HepG2 (cell line): Measurements from ENCODE around the gene SLC26A5. TPM values are rescaled to one million over a fixed set of nuclear protein-coding genes. Genes with fewer than 3 reads are reported as not detected.

Experiments
- CBX1 ChIP-seq: IDR thresholded peaks from one replicate; pipeline ENCODE4 v1.6.1; 2016; ENCODE audit warnings: antibody characterized with exemption, low read depth
- CBX5 ChIP-seq: sonication (generic); formaldehyde crosslinking; IDR thresholded peaks from 2 replicates; pipeline ENCODE4 v1.4.0; 2020; ENCODE audit warnings: missing genetic modification reagents, borderline replicate concordance
- CREM ChIP-seq, 2 experiments: sonication (generic) in 1 of 2; formaldehyde crosslinking in 1 of 2; IDR thresholded peaks; 2 replicates each; pipeline versions ENCODE4 v1.4.0 to v1.6.1; 2016 to 2020; ENCODE audit warnings: antibody characterized with exemption in 1 of 2, mild to moderate bottlenecking in 1 of 2, missing genetic modification reagents in 1 of 2
- ELF4 ChIP-seq: sonication (generic); formaldehyde crosslinking; IDR thresholded peaks from 2 replicates; pipeline ENCODE4 v1.5.0; 2020; ENCODE audit warnings: missing genetic modification reagents, mild to moderate bottlenecking, moderate library complexity, borderline replicate concordance
- HNRNPK ChIP-seq: fragments of 200-400 bp; formaldehyde crosslinking; IDR thresholded peaks from 2 replicates; pipeline ENCODE4 v1.6.1; 2018; ENCODE audit warnings: low read length, low read depth, moderate library complexity, mild to moderate bottlenecking; ENCODE audit not compliant: poor library complexity, severe bottlenecking
- KMT2B ChIP-seq: IDR thresholded peaks from 2 replicates; pipeline ENCODE4 v1.6.1; 2016; ENCODE audit warnings: missing genetic modification reagents, missing compliant biosample characterization
- NCOA1 ChIP-seq: sonication (generic); formaldehyde crosslinking; IDR thresholded peaks from 2 replicates; pipeline ENCODE4 v1.9.0; 2021; ENCODE audit warnings: missing genetic modification reagents
- ZNF468 ChIP-seq: sonication (generic); formaldehyde crosslinking; IDR thresholded peaks from 2 replicates; pipeline ENCODE4 v1.8.0; 2022; ENCODE audit warnings: mild to moderate bottlenecking, moderate library complexity, missing genetic modification reagents
- ZNF484 ChIP-seq: sonication (generic); formaldehyde crosslinking; IDR thresholded peaks from 2 replicates; pipeline ENCODE4 v1.5.1; 2020; ENCODE audit warnings: mild to moderate bottlenecking, low read depth, missing genetic modification reagents, borderline replicate concordance
- ZNF547 ChIP-seq: sonication (generic); formaldehyde crosslinking; IDR thresholded peaks from 2 replicates; pipeline ENCODE4 v1.5.1; 2020; ENCODE audit warnings: mild to moderate bottlenecking, missing genetic modification reagents
- polyA plus RNA-seq, 8 experiments: library from polyadenylated mRNA; depleted of rRNA in 3 of 8; stranded (reverse) in 7 of 8; unstranded in 1 of 8; fragments of >200 nt; fragmentation: Illumina TruSeq in 4 of 8; extraction: Trizol in 4 of 8; gene quantifications; 2 replicates each; pipeline versions ENCODE4 v1.2.1 to v1.2.3, GENCODE V29; 2011 to 2016; ENCODE audit warnings: low read depth in 4 of 8, missing spikeins in 1 of 8, mixed read lengths in 1 of 8; ENCODE audit not compliant: insufficient read depth in 1 of 8
- total RNA-seq, 5 experiments: library from RNA; depleted of rRNA; stranded (reverse); fragments of >200 nt; fragmentation: Illumina TruSeq; extraction: Trizol; gene quantifications; 2 replicates each; pipeline ENCODE4 v1.2.3, GENCODE V29; 2016; ENCODE audit warnings: low read depth in 1 of 5
- TF ChIP-seq, protein P1 (sequence below): sonication (generic); formaldehyde crosslinking; IDR thresholded peaks from 2 replicates; pipeline ENCODE4 v1.4.0; 2020; ENCODE audit warnings: missing genetic modification reagents
- TF ChIP-seq, protein P2 (sequence below): sonication (generic); formaldehyde crosslinking; IDR thresholded peaks from 2 replicates; pipeline ENCODE4 v1.5.0; 2020; ENCODE audit warnings: mild to moderate bottlenecking, missing genetic modification reagents
- TF ChIP-seq, protein P3 (sequence below): sonication (generic); formaldehyde crosslinking; IDR thresholded peaks from 2 replicates; pipeline ENCODE4 v1.4.0; 2020; ENCODE audit warnings: missing genetic modification reagents, borderline replicate concordance
- TF ChIP-seq, protein P4 (sequence below): IDR thresholded peaks from 2 replicates; pipeline ENCODE4 v1.6.1; 2016; ENCODE audit warnings: missing compliant biosample characterization, missing genetic modification reagents, borderline replicate concordance
- TF ChIP-seq, protein P5 (sequence below): sonication (generic); formaldehyde crosslinking; IDR thresholded peaks from 2 replicates; pipeline ENCODE4 v1.4.0; 2020; ENCODE audit warnings: missing genetic modification reagents
- TF ChIP-seq, protein P6 (sequence below): sonication (generic); formaldehyde crosslinking; IDR thresholded peaks from 2 replicates; pipeline ENCODE4 v1.4.0; 2020; ENCODE audit warnings: mild to moderate bottlenecking, missing genetic modification reagents

The SLC26A5 gene
- total and polyA plus RNA-seq, 2 of the 13 experiments (the other 11 are each of a cell fraction or from before 2014, with no cell fraction given): 0.08 to 0.11 TPM

DNA sequence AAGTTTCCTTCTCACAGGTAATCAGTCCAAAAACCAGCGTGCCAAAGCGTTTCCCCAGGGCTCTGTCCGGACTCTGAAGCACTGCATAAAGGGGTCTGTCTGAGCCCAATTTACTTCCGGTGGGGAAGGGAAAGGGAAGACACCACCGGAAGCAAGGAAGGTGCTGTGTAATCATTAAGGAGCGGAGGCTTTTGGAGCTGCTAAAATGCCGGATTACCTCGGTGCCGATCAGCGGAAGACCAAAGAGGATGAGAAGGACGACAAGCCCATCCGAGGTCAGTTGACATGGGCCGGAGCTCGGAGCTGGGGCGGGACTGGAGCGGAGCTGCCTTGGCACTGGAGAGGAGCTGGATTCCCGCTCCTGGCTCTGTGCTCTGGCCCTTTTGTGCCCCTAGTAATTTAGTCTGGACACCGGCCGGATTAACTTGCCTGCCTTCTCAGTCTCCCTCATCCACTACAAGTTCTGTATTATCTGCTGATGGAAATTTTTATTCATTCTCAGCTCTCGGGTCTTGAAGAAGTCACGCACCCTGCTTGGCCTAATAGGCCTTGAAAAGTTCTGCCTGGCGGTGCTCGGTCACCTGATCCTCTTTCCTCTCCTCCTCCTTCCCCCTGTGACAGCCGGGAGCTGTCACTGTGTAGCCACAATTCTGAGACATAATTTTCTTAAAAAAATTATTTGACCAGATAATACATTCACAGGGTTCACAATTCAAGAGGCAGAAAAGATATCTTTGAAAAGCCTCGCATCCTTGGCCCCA is 98.3 kb downstream of the SLC26A5 start, which contains the start of gene PSMC2 (continued):
- TF ChIP-seq CBX1 (no peak), CBX5 (CRISPR knock-in tag) (peak; percentile 71; the same call in 1 of the 2 replicates), ZNF547 (CRISPR knock-in tag) (no peak), ZNF468 (CRISPR knock-in tag) (no peak), HNRNPK (no peak), CREM (IDR thresholded peaks at IDR 0.05) (peak; percentile 67), CREM (CRISPR knock-in tag; IDR thresholded peaks at IDR 0.05) (no peak), ZNF484 (no peak), ELF4 (CRISPR knock-in tag) (peak; percentile 81), NCOA1 (CRISPR knock-in tag) (no peak), KMT2B (peak; percentile 94)
- TF ChIP-seq, protein P1, sequence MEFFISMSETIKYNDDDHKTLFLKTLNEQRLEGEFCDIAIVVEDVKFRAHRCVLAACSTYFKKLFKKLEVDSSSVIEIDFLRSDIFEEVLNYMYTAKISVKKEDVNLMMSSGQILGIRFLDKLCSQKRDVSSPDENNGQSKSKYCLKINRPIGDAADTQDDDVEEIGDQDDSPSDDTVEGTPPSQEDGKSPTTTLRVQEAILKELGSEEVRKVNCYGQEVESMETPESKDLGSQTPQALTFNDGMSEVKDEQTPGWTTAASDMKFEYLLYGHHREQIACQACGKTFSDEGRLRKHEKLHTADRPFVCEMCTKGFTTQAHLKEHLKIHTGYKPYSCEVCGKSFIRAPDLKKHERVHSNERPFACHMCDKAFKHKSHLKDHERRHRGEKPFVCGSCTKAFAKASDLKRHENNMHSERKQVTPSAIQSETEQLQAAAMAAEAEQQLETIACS (CRISPR knock-in tag): no peak
- TF ChIP-seq, protein P2, sequence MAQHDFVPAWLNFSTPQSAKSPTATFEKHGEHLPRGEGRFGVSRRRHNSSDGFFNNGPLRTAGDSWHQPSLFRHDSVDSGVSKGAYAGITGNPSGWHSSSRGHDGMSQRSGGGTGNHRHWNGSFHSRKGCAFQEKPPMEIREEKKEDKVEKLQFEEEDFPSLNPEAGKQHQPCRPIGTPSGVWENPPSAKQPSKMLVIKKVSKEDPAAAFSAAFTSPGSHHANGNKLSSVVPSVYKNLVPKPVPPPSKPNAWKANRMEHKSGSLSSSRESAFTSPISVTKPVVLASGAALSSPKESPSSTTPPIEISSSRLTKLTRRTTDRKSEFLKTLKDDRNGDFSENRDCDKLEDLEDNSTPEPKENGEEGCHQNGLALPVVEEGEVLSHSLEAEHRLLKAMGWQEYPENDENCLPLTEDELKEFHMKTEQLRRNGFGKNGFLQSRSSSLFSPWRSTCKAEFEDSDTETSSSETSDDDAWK (CRISPR knock-in tag): no peak
- TF ChIP-seq, protein P3, sequence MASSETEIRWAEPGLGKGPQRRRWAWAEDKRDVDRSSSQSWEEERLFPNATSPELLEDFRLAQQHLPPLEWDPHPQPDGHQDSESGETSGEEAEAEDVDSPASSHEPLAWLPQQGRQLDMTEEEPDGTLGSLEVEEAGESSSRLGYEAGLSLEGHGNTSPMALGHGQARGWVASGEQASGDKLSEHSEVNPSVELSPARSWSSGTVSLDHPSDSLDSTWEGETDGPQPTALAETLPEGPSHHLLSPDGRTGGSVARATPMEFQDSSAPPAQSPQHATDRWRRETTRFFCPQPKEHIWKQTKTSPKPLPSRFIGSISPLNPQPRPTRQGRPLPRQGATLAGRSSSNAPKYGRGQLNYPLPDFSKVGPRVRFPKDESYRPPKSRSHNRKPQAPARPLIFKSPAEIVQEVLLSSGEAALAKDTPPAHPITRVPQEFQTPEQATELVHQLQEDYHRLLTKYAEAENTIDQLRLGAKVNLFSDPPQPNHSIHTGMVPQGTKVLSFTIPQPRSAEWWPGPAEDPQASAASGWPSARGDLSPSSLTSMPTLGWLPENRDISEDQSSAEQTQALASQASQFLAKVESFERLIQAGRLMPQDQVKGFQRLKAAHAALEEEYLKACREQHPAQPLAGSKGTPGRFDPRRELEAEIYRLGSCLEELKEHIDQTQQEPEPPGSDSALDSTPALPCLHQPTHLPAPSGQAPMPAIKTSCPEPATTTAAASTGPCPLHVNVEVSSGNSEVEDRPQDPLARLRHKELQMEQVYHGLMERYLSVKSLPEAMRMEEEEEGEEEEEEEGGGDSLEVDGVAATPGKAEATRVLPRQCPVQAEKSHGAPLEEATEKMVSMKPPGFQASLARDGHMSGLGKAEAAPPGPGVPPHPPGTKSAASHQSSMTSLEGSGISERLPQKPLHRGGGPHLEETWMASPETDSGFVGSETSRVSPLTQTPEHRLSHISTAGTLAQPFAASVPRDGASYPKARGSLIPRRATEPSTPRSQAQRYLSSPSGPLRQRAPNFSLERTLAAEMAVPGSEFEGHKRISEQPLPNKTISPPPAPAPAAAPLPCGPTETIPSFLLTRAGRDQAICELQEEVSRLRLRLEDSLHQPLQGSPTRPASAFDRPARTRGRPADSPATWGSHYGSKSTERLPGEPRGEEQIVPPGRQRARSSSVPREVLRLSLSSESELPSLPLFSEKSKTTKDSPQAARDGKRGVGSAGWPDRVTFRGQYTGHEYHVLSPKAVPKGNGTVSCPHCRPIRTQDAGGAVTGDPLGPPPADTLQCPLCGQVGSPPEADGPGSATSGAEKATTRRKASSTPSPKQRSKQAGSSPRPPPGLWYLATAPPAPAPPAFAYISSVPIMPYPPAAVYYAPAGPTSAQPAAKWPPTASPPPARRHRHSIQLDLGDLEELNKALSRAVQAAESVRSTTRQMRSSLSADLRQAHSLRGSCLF (CRISPR knock-in tag): no peak
- TF ChIP-seq, protein P4, sequence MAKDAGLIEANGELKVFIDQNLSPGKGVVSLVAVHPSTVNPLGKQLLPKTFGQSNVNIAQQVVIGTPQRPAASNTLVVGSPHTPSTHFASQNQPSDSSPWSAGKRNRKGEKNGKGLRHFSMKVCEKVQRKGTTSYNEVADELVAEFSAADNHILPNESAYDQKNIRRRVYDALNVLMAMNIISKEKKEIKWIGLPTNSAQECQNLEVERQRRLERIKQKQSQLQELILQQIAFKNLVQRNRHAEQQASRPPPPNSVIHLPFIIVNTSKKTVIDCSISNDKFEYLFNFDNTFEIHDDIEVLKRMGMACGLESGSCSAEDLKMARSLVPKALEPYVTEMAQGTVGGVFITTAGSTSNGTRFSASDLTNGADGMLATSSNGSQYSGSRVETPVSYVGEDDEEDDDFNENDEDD (CRISPR knock-in tag): peak; percentile 53; the same call in 1 of the 2 replicates
- TF ChIP-seq, protein P5, sequence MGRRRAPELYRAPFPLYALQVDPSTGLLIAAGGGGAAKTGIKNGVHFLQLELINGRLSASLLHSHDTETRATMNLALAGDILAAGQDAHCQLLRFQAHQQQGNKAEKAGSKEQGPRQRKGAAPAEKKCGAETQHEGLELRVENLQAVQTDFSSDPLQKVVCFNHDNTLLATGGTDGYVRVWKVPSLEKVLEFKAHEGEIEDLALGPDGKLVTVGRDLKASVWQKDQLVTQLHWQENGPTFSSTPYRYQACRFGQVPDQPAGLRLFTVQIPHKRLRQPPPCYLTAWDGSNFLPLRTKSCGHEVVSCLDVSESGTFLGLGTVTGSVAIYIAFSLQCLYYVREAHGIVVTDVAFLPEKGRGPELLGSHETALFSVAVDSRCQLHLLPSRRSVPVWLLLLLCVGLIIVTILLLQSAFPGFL (CRISPR knock-in tag): no peak
- TF ChIP-seq, protein P6, sequence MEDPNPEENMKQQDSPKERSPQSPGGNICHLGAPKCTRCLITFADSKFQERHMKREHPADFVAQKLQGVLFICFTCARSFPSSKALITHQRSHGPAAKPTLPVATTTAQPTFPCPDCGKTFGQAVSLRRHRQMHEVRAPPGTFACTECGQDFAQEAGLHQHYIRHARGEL: no peak
